Large intestine (tissue), 3 donors: Measurements from ENCODE around the gene FLYWCH1. TPM values are rescaled to one million over a fixed set of nuclear protein-coding genes. Genes with fewer than 3 reads are reported as not detected.

Source experiments
- DNase-seq, 2 donors: peaks; one replicate each; pipeline versions ENCODE4 v3.0.0 to v3.0.0-alpha.2; 2013
- H3K27ac ChIP-seq: one replicate; pipeline ENCODE4 v1.5.1; 2013; ENCODE audit warnings: low read length
- H3K27me3 ChIP-seq: 2 replicates; pipeline ENCODE4 v1.6.1; 2013; ENCODE audit warnings: low read length; ENCODE audit not compliant: control insufficient read depth, insufficient read depth
- H3K36me3 ChIP-seq: 2 replicates; pipeline ENCODE4 v1.6.1; 2013; ENCODE audit warnings: low read length; ENCODE audit not compliant: control insufficient read depth, insufficient read depth
- H3K4me1 ChIP-seq: one replicate; pipeline ENCODE4 v1.6.1; 2013; ENCODE audit warnings: low read length; ENCODE audit not compliant: control insufficient read depth, insufficient read depth
- H3K4me3 ChIP-seq: one replicate; pipeline ENCODE4 v1.5.1; 2013; ENCODE audit warnings: low read length
- H3K9me3 ChIP-seq: one replicate; pipeline ENCODE4 v1.6.1; 2013; ENCODE audit warnings: mild to moderate bottlenecking, low read depth, low read length, moderate library complexity; ENCODE audit not compliant: control insufficient read depth
- WGBS: methylation state at CpG from one replicate; pipeline ENCODE4 v1.1.5; 2013; ENCODE audit warnings: low lambda C conversion rate; ENCODE audit not compliant: insufficient coverage; 5-methylcytosine and 5-hydroxymethylcytosine counted together
- polyA plus RNA-seq: library from polyadenylated mRNA; unstranded; fragments of 120-200 nt; gene quantifications from one replicate; pipeline ENCODE4 v1.2.1, GENCODE V29; 2013

Gene FLYWCH1
- polyA plus RNA-seq, 1 donor, result 22.0 TPM

DNA sequence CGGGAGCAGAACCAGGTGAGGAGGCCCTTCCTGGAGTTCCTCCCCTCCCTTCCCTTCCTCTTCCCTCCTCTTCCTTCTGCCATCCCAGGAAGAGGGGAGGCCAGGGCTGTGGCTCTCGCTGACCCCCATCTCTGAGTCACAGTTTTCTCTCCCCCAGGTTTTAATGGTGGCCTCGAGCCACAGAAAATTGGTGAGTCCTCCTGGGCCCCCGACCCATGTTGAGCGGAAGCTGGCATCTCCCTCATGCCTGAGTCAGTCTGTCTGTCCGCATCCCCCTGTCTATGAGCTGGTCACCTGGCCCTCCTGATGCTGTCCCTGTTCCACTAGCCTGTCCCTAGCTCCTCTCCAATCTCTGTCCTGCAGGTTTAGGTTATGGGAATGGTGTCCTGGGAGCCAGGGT is 88.2 kb downstream of the FLYWCH1 start:
- no peak for DNase-seq
- H3K4me3 ChIP-seq, result no peak overlapping the region
- no CpG with 5 or more reads among the region's 6 CpGs for WGBS
- peaks cover 3% of the 10 kb centered on the region for H3K27me3 ChIP-seq
- H3K27ac ChIP-seq, result no peak overlapping the region
- H3K9me3 ChIP-seq, result no peaks in the 10 kb centered on the region
- no peaks in the 10 kb centered on the region for H3K36me3 ChIP-seq
- no peaks in the 10 kb centered on the region for H3K4me1 ChIP-seq

DNA sequence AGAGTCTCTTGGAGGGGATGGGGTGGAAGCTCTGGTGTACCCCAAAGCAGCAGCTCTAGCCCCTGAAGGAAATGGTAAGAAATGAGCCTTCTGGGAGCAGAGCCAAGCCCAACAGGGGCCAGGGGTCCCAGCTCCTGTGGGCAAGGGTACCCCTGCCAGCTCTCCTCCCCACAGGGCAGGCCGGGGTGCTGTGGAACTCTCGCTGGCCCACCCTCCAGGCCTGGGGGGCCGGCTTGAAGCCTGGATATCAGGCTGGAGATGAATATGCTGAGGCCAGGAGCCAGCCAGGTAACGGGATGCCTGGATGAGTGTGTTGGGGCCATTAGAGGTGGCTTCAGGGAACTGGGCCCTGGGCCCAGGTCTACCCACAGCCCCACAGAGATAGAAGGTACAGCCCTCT is 88.8 kb downstream of the FLYWCH1 start:
- no peaks in the 10 kb centered on the region for H3K4me1 ChIP-seq
- WGBS, result no CpG with 5 or more reads among the region's 4 CpGs
- no peak overlapping the region for H3K4me3 ChIP-seq
- peaks cover 4% of the 10 kb centered on the region for H3K27me3 ChIP-seq
- H3K27ac ChIP-seq, result no peak overlapping the region
- no peaks in the 10 kb centered on the region for H3K36me3 ChIP-seq
- no peak for DNase-seq
- H3K9me3 ChIP-seq, result no peaks in the 10 kb centered on the region

Other genes with a start within 250 kb of the FLYWCH1 start
- 20.0 TPM for gene KCTD5, start 229.4 kb upstream of the FLYWCH1 start, polyA plus RNA-seq
- gene PRSS27, start 191.7 kb upstream of the FLYWCH1 start, polyA plus RNA-seq, result 1.3 TPM
- 688 TPM for gene SRRM2, start 159.3 kb upstream of the FLYWCH1 start, polyA plus RNA-seq
- 175 TPM for gene ELOB, start 134.7 kb upstream of the FLYWCH1 start, polyA plus RNA-seq
- 0.13 TPM for gene PRSS33, start 124.4 kb upstream of the FLYWCH1 start, polyA plus RNA-seq
- gene PRSS41, start 113.5 kb upstream of the FLYWCH1 start, polyA plus RNA-seq, result not detected
- 0.49 TPM for gene PRSS21, start 94.7 kb upstream of the FLYWCH1 start, polyA plus RNA-seq
- gene ZG16B, start 81.6 kb upstream of the FLYWCH1 start, polyA plus RNA-seq, result 4.3 TPM
- gene PRSS22, start 53.8 kb upstream of the FLYWCH1 start, polyA plus RNA-seq, result 0.63 TPM
- 9.4 TPM for gene FLYWCH2, start 28.7 kb upstream of the FLYWCH1 start, polyA plus RNA-seq
- 0.66 TPM for gene KREMEN2, start 52.3 kb downstream of the FLYWCH1 start, polyA plus RNA-seq
- gene PAQR4, start 57.4 kb downstream of the FLYWCH1 start, polyA plus RNA-seq, result 16.4 TPM
- 11.0 TPM for gene PKMYT1, start 68.5 kb downstream of the FLYWCH1 start, polyA plus RNA-seq
- gene CLDN9, start 101.0 kb downstream of the FLYWCH1 start, polyA plus RNA-seq, result 5.2 TPM
- 26.0 TPM for gene CLDN6, start 106.3 kb downstream of the FLYWCH1 start, polyA plus RNA-seq
- 48.4 TPM for gene TNFRSF12A, start 108.4 kb downstream of the FLYWCH1 start, polyA plus RNA-seq
- 57.8 TPM for gene HCFC1R1, start 112.0 kb downstream of the FLYWCH1 start, polyA plus RNA-seq
- gene THOC6, start 112.1 kb downstream of the FLYWCH1 start, polyA plus RNA-seq, result 46.7 TPM
- gene BICDL2, start 125.0 kb downstream of the FLYWCH1 start, polyA plus RNA-seq, result 14.0 TPM
- gene MMP25, start 134.6 kb downstream of the FLYWCH1 start, polyA plus RNA-seq, result 4.3 TPM
- gene IL32, start 153.7 kb downstream of the FLYWCH1 start, polyA plus RNA-seq, result 174 TPM
- gene ZSCAN10, start 187.4 kb downstream of the FLYWCH1 start, polyA plus RNA-seq, result 0.66 TPM
- gene ZNF205, start 200.7 kb downstream of the FLYWCH1 start, polyA plus RNA-seq, result 12.8 TPM
- 11.6 TPM for gene ZNF213, start 223.1 kb downstream of the FLYWCH1 start, polyA plus RNA-seq